Duodenal mucosa (tissue), 2 donors: ENCODE data around the gene ZC3H18.

Source experiments
- H3K27ac ChIP-seq: one replicate; pipeline ENCODE4 v1.7.0; 2013; ENCODE audit warnings: low read depth, low read length
- H3K27me3 ChIP-seq, 2 donors: one replicate each; pipeline ENCODE4 v1.7.0; 2013; ENCODE audit warnings: low read length in 2 of 2, control low read depth in 1 of 2; ENCODE audit not compliant: insufficient read depth in 2 of 2, control insufficient read depth in 1 of 2
- H3K36me3 ChIP-seq, 2 donors: one replicate each; pipeline ENCODE4 v1.7.0; 2013; ENCODE audit warnings: low read length in 2 of 2, control low read depth in 1 of 2; ENCODE audit not compliant: insufficient read depth in 2 of 2, control insufficient read depth in 1 of 2
- H3K4me1 ChIP-seq, 2 donors: one replicate each; pipeline ENCODE4 v1.7.0; 2013; ENCODE audit warnings: low read length in 2 of 2, control low read depth in 1 of 2; ENCODE audit not compliant: insufficient read depth in 2 of 2, control insufficient read depth in 1 of 2
- H3K4me3 ChIP-seq, 2 donors: one replicate each; pipeline ENCODE4 v1.7.0; 2013; ENCODE audit warnings: low read length in 2 of 2, low read depth in 1 of 2
- H3K9ac ChIP-seq, 2 donors: one replicate each; pipeline ENCODE4 v1.7.0; 2013; ENCODE audit warnings: low read length in 2 of 2, low read depth in 1 of 2
- H3K9me3 ChIP-seq, 2 donors: one replicate each; pipeline ENCODE4 v1.7.0; 2013; ENCODE audit warnings: low read length in 2 of 2, control low read depth in 1 of 2; ENCODE audit not compliant: control insufficient read depth in 1 of 2

Gene ZC3H18

DNA sequence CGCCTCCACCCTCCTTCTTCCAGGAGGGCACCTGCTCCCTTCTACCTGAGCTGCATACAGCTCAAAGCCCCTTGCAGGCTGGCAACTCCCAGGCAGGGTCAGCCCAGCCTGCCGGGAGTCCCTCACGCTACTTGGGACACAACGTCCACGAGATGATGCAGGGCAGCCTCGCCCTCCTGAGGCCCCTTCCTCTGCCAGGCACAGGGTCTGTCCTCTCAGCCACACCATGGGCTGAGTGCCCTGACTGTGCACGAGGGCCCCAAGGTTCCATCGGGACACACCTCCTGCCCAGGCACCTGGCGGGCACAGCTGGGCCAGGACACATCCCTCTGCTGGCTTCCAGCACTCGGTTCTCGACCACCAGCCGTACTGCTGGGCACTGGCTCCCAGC lies 30.9 kb upstream of the ZC3H18 start:
- peaks cover 10 to 17% of the 10 kb centered on the region in 2 donors for H3K9me3 ChIP-seq
- H3K4me1 ChIP-seq = peaks cover 23 to 31% of the 10 kb centered on the region in 2 donors
- no peak overlapping the region for H3K4me3 ChIP-seq
- H3K27ac ChIP-seq = no peak overlapping the region
- H3K9ac ChIP-seq = no peak overlapping the region
- peaks cover 22 to 26% of the 10 kb centered on the region in 2 donors for H3K27me3 ChIP-seq
- H3K36me3 ChIP-seq = peaks cover 5 to 10% of the 10 kb centered on the region in 2 donors

GRCh38 chr16:88539652-88540345 lies 30.4 kb upstream of the ZC3H18 start:
- Histone ChIP-seq H3K4me1 (peaks cover 23 to 30% of the 10 kb centered on the region in 2 donors), H3K36me3 (peaks cover 5 to 10% of the 10 kb centered on the region in 2 donors), H3K9me3 (peaks cover 10 to 18% of the 10 kb centered on the region in 2 donors), H3K27ac (no peak overlapping the region), H3K27me3 (peaks cover 22 to 26% of the 10 kb centered on the region in 2 donors), H3K4me3 (no peak overlapping the region), H3K9ac (no peak overlapping the region)

DNA sequence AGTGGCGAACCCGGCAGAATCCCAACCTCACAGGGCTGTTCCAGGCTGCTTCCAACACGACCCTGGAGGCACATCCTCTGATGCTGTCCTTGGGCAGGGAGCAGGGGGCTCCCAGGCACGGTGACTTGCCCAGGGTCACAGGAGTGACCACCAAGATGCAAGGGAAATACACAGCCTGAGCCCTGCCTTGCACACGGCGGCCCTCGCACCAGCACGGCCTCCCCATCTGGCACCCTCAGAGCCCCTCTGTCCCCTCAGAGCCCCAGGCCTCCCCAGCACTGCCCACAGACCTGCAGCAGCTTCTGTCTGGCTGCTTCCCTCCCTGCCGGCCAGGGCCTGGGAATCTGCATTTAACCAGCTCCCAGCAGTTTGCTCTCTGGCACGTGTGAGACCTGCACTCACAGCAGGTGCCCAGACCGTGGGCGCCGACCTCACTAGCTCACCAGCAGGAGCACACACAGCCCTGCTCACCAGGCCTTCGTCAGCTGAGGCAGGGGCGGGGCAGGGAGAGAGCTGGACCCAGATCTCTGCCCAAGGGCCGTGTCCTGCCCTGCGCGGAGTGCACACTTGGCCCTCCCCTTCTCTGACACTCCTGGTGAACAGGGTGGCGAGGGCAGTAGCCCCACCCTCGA lies 29.7 kb upstream of the ZC3H18 start:
- H3K4me3 ChIP-seq = no peak overlapping the region
- H3K36me3 ChIP-seq = peaks cover 0 to 3% of the 10 kb centered on the region in 2 donors
- H3K9ac ChIP-seq = no peak overlapping the region
- H3K9me3 ChIP-seq = peaks cover 10 to 18% of the 10 kb centered on the region in 2 donors
- H3K4me1 ChIP-seq = peaks cover 18 to 23% of the 10 kb centered on the region in 2 donors
- H3K27ac ChIP-seq = no peak overlapping the region
- peaks cover 22 to 26% of the 10 kb centered on the region in 2 donors for H3K27me3 ChIP-seq

DNA sequence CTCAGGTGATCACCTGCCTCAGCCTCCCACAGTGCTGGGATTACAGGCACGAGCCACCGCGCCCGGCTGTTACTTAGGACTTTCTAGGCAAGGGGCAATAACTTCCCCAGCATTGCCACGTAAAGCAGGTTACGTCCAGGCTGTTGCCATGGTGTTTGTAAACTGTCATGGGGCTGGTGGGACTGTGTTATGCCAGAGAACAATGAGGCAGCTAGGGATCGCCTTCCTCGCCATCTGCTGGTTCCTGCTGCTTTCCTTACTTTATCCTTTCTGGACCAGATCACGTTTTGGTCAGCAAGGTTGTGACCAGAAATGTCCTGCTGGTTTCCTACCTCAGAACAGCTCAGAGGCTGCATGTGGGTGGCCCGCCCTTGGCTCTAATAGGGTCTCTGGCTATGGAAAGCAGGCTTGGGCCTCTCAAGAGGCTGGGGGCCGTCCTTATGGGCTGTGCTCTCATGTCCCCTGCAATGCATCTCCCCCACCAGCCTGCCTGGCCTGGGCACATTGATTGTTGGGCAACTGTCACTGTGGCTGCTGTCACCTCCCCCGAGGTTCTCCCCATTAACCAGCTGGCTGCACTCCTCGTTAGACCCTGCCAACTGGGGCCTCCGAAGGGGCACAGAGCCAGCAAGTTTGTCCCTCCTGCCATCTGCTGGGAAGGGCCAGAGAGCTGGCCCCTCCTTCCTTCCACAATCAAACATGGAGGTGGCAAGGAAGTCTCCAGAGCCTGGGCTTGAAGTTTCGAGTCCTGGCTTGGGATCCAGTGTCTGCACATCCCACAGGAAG lies 28.2 kb upstream of the ZC3H18 start:
- Histone ChIP-seq H3K9ac (no peak overlapping the region), H3K9me3 (peaks cover 10 to 18% of the 10 kb centered on the region in 2 donors), H3K4me1 (peaks cover 17 to 22% of the 10 kb centered on the region in 2 donors), H3K36me3 (no peaks in the 10 kb centered on the region), H3K27me3 (peaks cover 26 to 35% of the 10 kb centered on the region in 2 donors), H3K4me3 (no peak overlapping the region), H3K27ac (no peak overlapping the region)

GRCh38 chr16:88543230-88543813 lies 26.9 kb upstream of the ZC3H18 start:
- Histone ChIP-seq H3K4me3 (no peak overlapping the region), H3K9ac (no peak overlapping the region), H3K9me3 (peaks cover 10 to 18% of the 10 kb centered on the region in 2 donors), H3K36me3 (no peaks in the 10 kb centered on the region), H3K4me1 (peaks cover 17 to 22% of the 10 kb centered on the region in 2 donors), H3K27ac (no peak overlapping the region), H3K27me3 (peaks cover 23 to 38% of the 10 kb centered on the region in 2 donors)

- Histone ChIP-seq H3K9me3 (peaks cover 10 to 18% of the 10 kb centered on the region in 2 donors), H3K27me3 (peaks cover 7 to 17% of the 10 kb centered on the region in 2 donors), H3K9ac (no peak overlapping the region), H3K4me3 (no peak overlapping the region), H3K27ac (no peak overlapping the region), H3K36me3 (no peaks in the 10 kb centered on the region), H3K4me1 (peaks cover 0 to 11% of the 10 kb centered on the region in 2 donors)
Observed at GRCh38 chr16:88545781-88546180, 24.4 kb upstream of the ZC3H18 start.

- no peak overlapping the region for H3K27ac ChIP-seq
- H3K4me1 ChIP-seq = peaks cover 0 to 6% of the 10 kb centered on the region in 2 donors
- no peak overlapping the region for H3K4me3 ChIP-seq
- H3K27me3 ChIP-seq = peaks cover 7 to 16% of the 10 kb centered on the region in 2 donors
- H3K9me3 ChIP-seq = peaks cover 4 to 10% of the 10 kb centered on the region in 2 donors
- no peak overlapping the region for H3K9ac ChIP-seq
- H3K36me3 ChIP-seq = no peaks in the 10 kb centered on the region
Observed at GRCh38 chr16:88548131-88548874, 21.9 kb upstream of the ZC3H18 start.

DNA sequence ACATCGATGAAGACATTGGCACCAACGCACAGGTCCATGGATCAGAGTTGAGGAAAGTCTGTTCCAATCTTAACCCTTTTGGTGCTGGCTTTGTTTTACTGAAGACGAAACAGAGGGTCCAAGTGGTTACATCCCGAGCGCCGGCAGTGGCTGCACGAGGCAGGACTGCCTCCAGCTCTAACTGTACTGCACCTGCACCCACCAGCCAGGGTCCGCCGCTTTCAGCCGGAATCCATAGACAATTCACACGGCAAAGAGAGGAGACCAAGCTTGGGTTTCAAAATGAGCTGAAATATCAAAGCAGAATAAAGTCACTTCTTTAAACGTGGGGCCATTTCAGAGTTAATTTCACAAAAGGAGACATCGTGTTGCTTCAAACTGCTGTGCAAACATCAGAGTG lies 21.2 kb upstream of the ZC3H18 start:
- H3K27ac ChIP-seq = no peak overlapping the region
- H3K4me3 ChIP-seq = no peak overlapping the region

GRCh38 chr16:88549671-88550245 lies 20.4 kb upstream of the ZC3H18 start:
- no peaks in the 10 kb centered on the region for H3K36me3 ChIP-seq
- H3K4me3 ChIP-seq = no peak overlapping the region
- no peak overlapping the region for H3K9ac ChIP-seq
- H3K4me1 ChIP-seq = peaks cover 0 to 6% of the 10 kb centered on the region in 2 donors
- H3K27me3 ChIP-seq = peaks cover 7 to 16% of the 10 kb centered on the region in 2 donors
- H3K9me3 ChIP-seq = no peaks in the 10 kb centered on the region
- H3K27ac ChIP-seq = no peak overlapping the region

More for the DNA sequence above, 21.2 kb upstream of the ZC3H18 start:
- Histone ChIP-seq H3K9me3 (peaks cover 0 to 4% of the 10 kb centered on the region in 2 donors), H3K27me3 (peaks cover 7 to 16% of the 10 kb centered on the region in 2 donors), H3K4me1 (peaks cover 0 to 6% of the 10 kb centered on the region in 2 donors), H3K36me3 (no peaks in the 10 kb centered on the region), H3K9ac (no peak overlapping the region)
